Liver (tissue), 9 donors: ENCODE results near the gene TRIP12. TPM values are rescaled to one million over a fixed set of nuclear protein-coding genes. Genes with fewer than 3 reads are reported as not detected.

Experiments
- DNase-seq: peaks from one replicate; pipeline ENCODE4 v3.0.0-alpha.2; 2017; ENCODE audit warnings: low spot score
- H3K27ac ChIP-seq, 2 donors: one replicate each; pipeline ENCODE4 v1.7.0; 2013; ENCODE audit warnings: inconsistent platforms in 2 of 2, low read length in 2 of 2, control low read depth in 1 of 2, low read depth in 1 of 2, mild to moderate bottlenecking in 1 of 2
- H3K27me3 ChIP-seq, 4 donors: one replicate each; pipeline versions ENCODE4 v1.6.1 to v1.7.0; 2013; ENCODE audit warnings: low read length in 3 of 4, inconsistent platforms in 1 of 4, mild to moderate bottlenecking in 1 of 4, moderate library complexity in 1 of 4; ENCODE audit not compliant: control insufficient read depth in 4 of 4, insufficient read depth in 4 of 4
- H3K36me3 ChIP-seq, 4 donors: one replicate each; pipeline versions ENCODE4 v1.6.1 to v1.7.0; 2013; ENCODE audit warnings: low read length in 3 of 4, mild to moderate bottlenecking in 3 of 4, low read depth in 1 of 4, moderate library complexity in 1 of 4; ENCODE audit not compliant: control insufficient read depth in 4 of 4, insufficient read depth in 3 of 4
- H3K4me1 ChIP-seq, 4 donors: one replicate each; pipeline versions ENCODE4 v1.6.1 to v1.7.0; 2013; ENCODE audit warnings: low read length in 3 of 4, mild to moderate bottlenecking in 3 of 4, moderate library complexity in 1 of 4; ENCODE audit not compliant: control insufficient read depth in 4 of 4, insufficient read depth in 4 of 4
- H3K4me3 ChIP-seq, 3 donors: one replicate each; pipeline versions ENCODE4 v1.6.1 to v1.7.0; 2013; ENCODE audit warnings: low read length in 3 of 3, control low read depth in 1 of 3, low read depth in 1 of 3, mild to moderate bottlenecking in 1 of 3
- H3K9ac ChIP-seq, 2 donors: one replicate each; pipeline ENCODE4 v1.7.0; 2013; ENCODE audit warnings: low read length in 2 of 2, mild to moderate bottlenecking in 2 of 2, moderate library complexity in 2 of 2, control low read depth in 1 of 2, low read depth in 1 of 2
- H3K9me3 ChIP-seq, 4 donors: one replicate each; pipeline versions ENCODE4 v1.6.1 to v1.7.0; 2013; ENCODE audit warnings: low read length in 3 of 4; ENCODE audit not compliant: control insufficient read depth in 4 of 4
- EGR1 ChIP-seq, 2 donors: IDR thresholded peaks; 2 replicates each; pipeline ENCODE4 v1.6.1; 2016 to 2018; ENCODE audit warnings: antibody characterized with exemption in 2 of 2, low read depth in 2 of 2
- FOXA1 ChIP-seq: IDR thresholded peaks from 2 replicates; pipeline ENCODE4 v1.6.1; 2016; ENCODE audit warnings: antibody characterized with exemption
- FOXA2 ChIP-seq: IDR thresholded peaks from 2 replicates; pipeline ENCODE4 v1.6.1; 2016; ENCODE audit warnings: antibody characterized with exemption
- GABPA ChIP-seq, 2 donors: IDR thresholded peaks in 1 of 2; conservative IDR thresholded peaks in 1 of 2; 2 replicates each; pipeline ENCODE4 v1.6.1; 2016; ENCODE audit warnings: antibody characterized with exemption in 2 of 2, mild to moderate bottlenecking in 1 of 2, moderate library complexity in 1 of 2
- HNF4A ChIP-seq, 2 donors: conservative IDR thresholded peaks; 2 replicates each; pipeline ENCODE4 v1.6.1; 2016; ENCODE audit warnings: antibody characterized with exemption in 2 of 2, mild to moderate bottlenecking in 2 of 2
- HNF4G ChIP-seq: IDR thresholded peaks from 2 replicates; pipeline ENCODE4 v1.6.1; 2016; ENCODE audit warnings: antibody characterized with exemption
- JUND ChIP-seq, 2 donors: IDR thresholded peaks; 2 replicates each; pipeline ENCODE4 v1.6.1; 2016; ENCODE audit warnings: antibody characterized with exemption in 2 of 2
- MAX ChIP-seq: IDR thresholded peaks from 2 replicates; pipeline ENCODE4 v1.6.1; 2016; ENCODE audit warnings: antibody characterized with exemption
- NR2F2 ChIP-seq: IDR thresholded peaks from 2 replicates; pipeline ENCODE4 v1.6.1; 2016; ENCODE audit warnings: antibody characterized with exemption
- RAD21 ChIP-seq, 2 donors: IDR thresholded peaks; 2 replicates each; pipeline ENCODE4 v1.6.1; 2016; ENCODE audit warnings: antibody characterized with exemption in 2 of 2, mild to moderate bottlenecking in 2 of 2
- REST ChIP-seq: IDR thresholded peaks from 2 replicates; pipeline ENCODE4 v1.6.1; 2016; ENCODE audit warnings: antibody characterized with exemption, mild to moderate bottlenecking
- RXRA ChIP-seq, 2 donors: IDR thresholded peaks; 2 replicates each; pipeline ENCODE4 v1.6.1; 2017 to 2018; ENCODE audit warnings: antibody characterized with exemption in 2 of 2, mild to moderate bottlenecking in 1 of 2
- SP1 ChIP-seq: IDR thresholded peaks from 2 replicates; pipeline ENCODE4 v1.6.1; 2018; ENCODE audit warnings: antibody characterized with exemption, mild to moderate bottlenecking
- TAF1 ChIP-seq: conservative IDR thresholded peaks from 2 replicates; pipeline ENCODE4 v1.6.1; 2016; ENCODE audit warnings: antibody characterized with exemption, mild to moderate bottlenecking
- YY1 ChIP-seq: IDR thresholded peaks from 2 replicates; pipeline ENCODE4 v1.6.1; 2016; ENCODE audit warnings: antibody characterized with exemption, mild to moderate bottlenecking
- WGBS: extraction: QIAGEN DNeasy Blood & Tissue Kit; methylation state at CpG from one replicate; pipeline ENCODE4 v1.1.7; 2013; 5-methylcytosine and 5-hydroxymethylcytosine counted together
- polyA plus RNA-seq, 2 donors: library from polyadenylated mRNA; stranded (reverse) in 1 of 2; unstranded in 1 of 2; fragments of 200-250 nt in 1 of 2; fragments of >200 nt in 1 of 2; fragmentation: Nextera tagmentation in 1 of 2; extraction: Ambion mirVana in 1 of 2; gene quantifications; one replicate each; pipeline versions ENCODE4 v1.2.1 to v1.2.3, GENCODE V29; 2013 to 2015
- total RNA-seq, 2 donors: library from RNA; depleted of rRNA; stranded (reverse); fragments of >200 nt; gene quantifications; one replicate each; pipeline ENCODE4 v1.2.3, GENCODE V29; 2014
- TF ChIP-seq, protein P1 (sequence below): IDR thresholded peaks from 2 replicates; pipeline ENCODE4 v1.6.1; 2016; ENCODE audit warnings: antibody characterized with exemption
- TF ChIP-seq, protein P2 (sequence below): fragments of 150-350 bp; IDR thresholded peaks from 2 replicates; pipeline ENCODE4 v1.5.1; 2017; ENCODE audit warnings: improper control_type of control experiment, low read depth, low read length; ENCODE audit not compliant: missing input control
- TF ChIP-seq, protein P3 (sequence below): IDR thresholded peaks from 2 replicates; pipeline ENCODE4 v1.6.1; 2016; ENCODE audit warnings: antibody characterized with exemption
- donor health status: healthy.
- donor health status: healthy.
- donor health status: healthy.
- donor health status: healthy.
- donor health status: healthy.

TRIP12 gene
- total and polyA plus RNA-seq, 4 donors = 13.9 to 128 (median 67.4) TPM

DNA sequence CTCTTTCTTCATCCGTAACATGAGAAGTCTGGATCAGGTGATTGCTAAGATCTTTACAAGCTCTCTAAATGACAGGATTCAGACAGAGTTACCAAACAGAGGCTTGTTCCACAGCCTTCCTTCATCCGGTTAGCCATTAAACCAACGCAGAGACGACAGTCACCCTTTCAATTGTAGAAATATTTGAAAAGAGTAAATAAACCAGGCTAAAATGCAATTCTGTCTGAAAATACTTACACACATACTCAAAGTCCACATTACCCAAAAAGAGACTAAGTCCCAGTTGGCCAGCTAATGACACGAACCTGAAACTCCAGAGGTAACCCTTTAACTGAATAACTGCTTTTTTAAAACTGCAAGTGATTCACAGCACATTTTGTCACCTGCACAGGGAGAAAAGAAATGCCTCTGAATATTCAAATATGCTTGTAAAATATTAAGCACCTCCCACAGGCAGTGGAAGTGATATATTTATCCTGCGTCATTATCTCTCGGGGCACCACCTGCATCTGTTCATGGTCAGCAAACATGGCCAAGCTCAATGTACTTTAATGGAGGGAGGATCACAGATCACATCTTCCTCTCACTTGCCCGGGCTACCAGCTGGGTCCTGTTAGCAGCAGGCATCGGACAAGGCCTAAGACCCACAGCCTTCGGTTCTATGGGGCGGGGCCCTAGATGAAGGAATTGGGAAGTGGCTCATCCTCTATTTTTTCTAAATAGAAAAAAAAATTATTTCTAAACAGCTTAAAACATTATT, 168.7 kb downstream of the TRIP12 start:
- 48% methylated on average over 11 of the region's 11 CpGs for WGBS
- H3K9ac ChIP-seq = no peak overlapping the region
- peaks cover 2 to 20% (median 6%) of the 10 kb centered on the region in 4 donors for H3K4me1 ChIP-seq
- no peaks in the 10 kb centered on the region for H3K36me3 ChIP-seq
- peak overlapping the region in 1 of 3 donors; percentile 5 for H3K4me3 ChIP-seq
- TF ChIP-seq TAF1 (peak; percentile 24), NR2F2 (no peak), YY1 (peak; percentile 74), MAX (no peak), REST (peak; percentile 40), EGR1 (IDR thresholded peaks at IDR 0.05; ENCODE audit: low read depth in 2 of 2) (no peak), GABPA (IDR thresholded peaks at IDR 0.05 in 1 of 2, conservative IDR thresholded peaks at IDR 0.05 in 1 of 2) (no peak), SP1 (peak; percentile 81), RAD21 (IDR thresholded peaks at IDR 0.05) (peak in 1 of 2 donors; percentile 14), FOXA2 (peak; percentile 32), FOXA1 (no peak), RXRA (IDR thresholded peaks at IDR 0.05) (peak; percentile 40 to 67), JUND (IDR thresholded peaks at IDR 0.05) (peak; percentile 15 to 59), HNF4A (conservative IDR thresholded peaks at IDR 0.05) (peak; percentile 87 to 90), HNF4G (peak; percentile 33)
- TF ChIP-seq, protein P1, sequence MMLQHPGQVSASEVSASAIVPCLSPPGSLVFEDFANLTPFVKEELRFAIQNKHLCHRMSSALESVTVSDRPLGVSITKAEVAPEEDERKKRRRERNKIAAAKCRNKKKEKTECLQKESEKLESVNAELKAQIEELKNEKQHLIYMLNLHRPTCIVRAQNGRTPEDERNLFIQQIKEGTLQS = no peak
- TF ChIP-seq, protein P2, sequence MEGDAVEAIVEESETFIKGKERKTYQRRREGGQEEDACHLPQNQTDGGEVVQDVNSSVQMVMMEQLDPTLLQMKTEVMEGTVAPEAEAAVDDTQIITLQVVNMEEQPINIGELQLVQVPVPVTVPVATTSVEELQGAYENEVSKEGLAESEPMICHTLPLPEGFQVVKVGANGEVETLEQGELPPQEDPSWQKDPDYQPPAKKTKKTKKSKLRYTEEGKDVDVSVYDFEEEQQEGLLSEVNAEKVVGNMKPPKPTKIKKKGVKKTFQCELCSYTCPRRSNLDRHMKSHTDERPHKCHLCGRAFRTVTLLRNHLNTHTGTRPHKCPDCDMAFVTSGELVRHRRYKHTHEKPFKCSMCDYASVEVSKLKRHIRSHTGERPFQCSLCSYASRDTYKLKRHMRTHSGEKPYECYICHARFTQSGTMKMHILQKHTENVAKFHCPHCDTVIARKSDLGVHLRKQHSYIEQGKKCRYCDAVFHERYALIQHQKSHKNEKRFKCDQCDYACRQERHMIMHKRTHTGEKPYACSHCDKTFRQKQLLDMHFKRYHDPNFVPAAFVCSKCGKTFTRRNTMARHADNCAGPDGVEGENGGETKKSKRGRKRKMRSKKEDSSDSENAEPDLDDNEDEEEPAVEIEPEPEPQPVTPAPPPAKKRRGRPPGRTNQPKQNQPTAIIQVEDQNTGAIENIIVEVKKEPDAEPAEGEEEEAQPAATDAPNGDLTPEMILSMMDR = no peak
- TF ChIP-seq, protein P3, sequence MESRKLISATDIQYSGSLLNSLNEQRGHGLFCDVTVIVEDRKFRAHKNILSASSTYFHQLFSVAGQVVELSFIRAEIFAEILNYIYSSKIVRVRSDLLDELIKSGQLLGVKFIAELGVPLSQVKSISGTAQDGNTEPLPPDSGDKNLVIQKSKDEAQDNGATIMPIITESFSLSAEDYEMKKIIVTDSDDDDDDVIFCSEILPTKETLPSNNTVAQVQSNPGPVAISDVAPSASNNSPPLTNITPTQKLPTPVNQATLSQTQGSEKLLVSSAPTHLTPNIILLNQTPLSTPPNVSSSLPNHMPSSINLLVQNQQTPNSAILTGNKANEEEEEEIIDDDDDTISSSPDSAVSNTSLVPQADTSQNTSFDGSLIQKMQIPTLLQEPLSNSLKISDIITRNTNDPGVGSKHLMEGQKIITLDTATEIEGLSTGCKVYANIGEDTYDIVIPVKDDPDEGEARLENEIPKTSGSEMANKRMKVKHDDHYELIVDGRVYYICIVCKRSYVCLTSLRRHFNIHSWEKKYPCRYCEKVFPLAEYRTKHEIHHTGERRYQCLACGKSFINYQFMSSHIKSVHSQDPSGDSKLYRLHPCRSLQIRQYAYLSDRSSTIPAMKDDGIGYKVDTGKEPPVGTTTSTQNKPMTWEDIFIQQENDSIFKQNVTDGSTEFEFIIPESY = no peak
- DNase-seq = no peak
- peak overlapping the region; percentile 71 to 78 for H3K27ac ChIP-seq
- no peaks in the 10 kb centered on the region for H3K9me3 ChIP-seq
- no peaks in the 10 kb centered on the region for H3K27me3 ChIP-seq
